Measurements from ENCODE around the gene ASAP3.

Gene ASAP3

GRCh38 chr1:23483321-23484252 lies at the start of gene ASAP3:
Gene ASAP3, minus strand, starts transcription at chr1:23484179. Its CDS starts 46 bp downstream, at chr1:23484133.
- DNase-seq = peak; percentile 26

GRCh38 chr1:23533246-23534023 lies 49.5 kb upstream of the ASAP3 start:
- DNase-seq = no peak

GRCh38 chr1:23531562-23532094 lies 47.6 kb upstream of the ASAP3 start:
- DNase-seq = no peak

GRCh38 chr1:23530747-23531561 lies 47.0 kb upstream of the ASAP3 start, which contains the start of gene E2F2:
Gene E2F2, minus strand, starts transcription at chr1:23531233. Its CDS starts 440 bp downstream, at chr1:23530793.
- DNase-seq = peak; percentile 92

GRCh38 chr1:23530087-23530746 lies 46.2 kb upstream of the ASAP3 start:
- DNase-seq = peak; percentile 62

GRCh38 chr1:23529146-23530086 lies 45.4 kb upstream of the ASAP3 start:
- DNase-seq = peak; percentile 41

GRCh38 chr1:23528250-23528978 lies 44.4 kb upstream of the ASAP3 start:
- peak; percentile 90 for DNase-seq

GRCh38 chr1:23527900-23528249 lies 43.9 kb upstream of the ASAP3 start:
- DNase-seq = no peak

GRCh38 chr1:23527366-23527765 lies 43.4 kb upstream of the ASAP3 start:
- no peak for DNase-seq

GRCh38 chr1:23526329-23527041 lies 42.5 kb upstream of the ASAP3 start:
- no peak for DNase-seq

GRCh38 chr1:23525558-23526250 lies 41.7 kb upstream of the ASAP3 start:
- DNase-seq = peak; percentile 8

GRCh38 chr1:23524716-23525401 lies 40.9 kb upstream of the ASAP3 start:
- DNase-seq = peak; percentile 96

- no peak for DNase-seq
Measured at GRCh38 chr1:23524163-23524562, 40.2 kb upstream of the ASAP3 start.

- DNase-seq = no peak
Measured at GRCh38 chr1:23522244-23522982, 38.4 kb upstream of the ASAP3 start.

- DNase-seq = no peak
Measured at GRCh38 chr1:23521588-23521987, 37.6 kb upstream of the ASAP3 start.

- DNase-seq = no peak
Measured at GRCh38 chr1:23517581-23517980, 33.6 kb upstream of the ASAP3 start.

GRCh38 chr1:23515905-23516304 lies 31.9 kb upstream of the ASAP3 start:
- no peak for DNase-seq
